ENCODE results near the gene KRTAP25-1.

GRCh38 chr21:30269803-30270530 lies 19.3 kb downstream of the KRTAP25-1 start:
- TF ChIP-seq POLR2AphosphoS5 (IDR thresholded peaks at IDR 0.05): no peak
- no peak for TF ChIP-seq CTCF (IDR thresholded peaks at IDR 0.05)
- TF ChIP-seq POLR2A (IDR thresholded peaks at IDR 0.05): no peak
- TF ChIP-seq EP300 (IDR thresholded peaks at IDR 0.05): no peak
